Measurements from ENCODE around the gene CLEC6A. TPM values are rescaled to one million over a fixed set of nuclear protein-coding genes. Genes with fewer than 3 reads are reported as not detected.

The CLEC6A gene
- total RNA-seq, 1 experiment from 2014 or later: not detected

DNA sequence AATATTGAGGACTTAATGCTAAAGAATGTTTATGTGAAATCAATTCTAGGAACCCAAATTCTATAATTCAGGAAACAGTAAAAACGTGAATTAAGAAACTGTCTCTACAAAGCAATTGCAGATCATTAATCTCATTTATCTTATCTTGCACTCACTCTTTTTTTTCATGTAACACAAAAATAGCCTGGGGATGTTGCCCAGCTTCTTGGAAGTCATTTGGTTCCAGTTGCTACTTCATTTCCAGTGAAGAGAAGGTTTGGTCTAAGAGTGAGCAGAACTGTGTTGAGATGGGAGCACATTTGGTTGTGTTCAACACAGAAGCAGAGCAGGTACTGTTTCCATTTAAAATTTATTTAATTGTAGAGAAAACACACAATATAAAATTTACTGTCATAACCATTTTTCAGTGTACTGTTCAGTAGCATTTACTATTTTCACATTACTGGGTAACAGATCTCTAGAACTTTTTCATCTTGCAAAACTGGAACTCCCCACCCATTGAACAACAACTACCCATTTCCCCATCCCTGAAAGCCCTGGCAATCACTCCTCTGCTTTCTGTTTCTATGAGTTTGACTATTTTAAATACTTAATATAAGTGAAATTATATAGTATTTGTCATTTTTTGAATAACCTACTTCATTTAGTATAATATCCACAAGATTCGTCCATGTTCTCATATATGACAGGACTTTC is 9.7 kb downstream of the CLEC6A start:
- CTCF ChIA-PET: no interaction called here
- TF ChIP-seq, protein P1, sequence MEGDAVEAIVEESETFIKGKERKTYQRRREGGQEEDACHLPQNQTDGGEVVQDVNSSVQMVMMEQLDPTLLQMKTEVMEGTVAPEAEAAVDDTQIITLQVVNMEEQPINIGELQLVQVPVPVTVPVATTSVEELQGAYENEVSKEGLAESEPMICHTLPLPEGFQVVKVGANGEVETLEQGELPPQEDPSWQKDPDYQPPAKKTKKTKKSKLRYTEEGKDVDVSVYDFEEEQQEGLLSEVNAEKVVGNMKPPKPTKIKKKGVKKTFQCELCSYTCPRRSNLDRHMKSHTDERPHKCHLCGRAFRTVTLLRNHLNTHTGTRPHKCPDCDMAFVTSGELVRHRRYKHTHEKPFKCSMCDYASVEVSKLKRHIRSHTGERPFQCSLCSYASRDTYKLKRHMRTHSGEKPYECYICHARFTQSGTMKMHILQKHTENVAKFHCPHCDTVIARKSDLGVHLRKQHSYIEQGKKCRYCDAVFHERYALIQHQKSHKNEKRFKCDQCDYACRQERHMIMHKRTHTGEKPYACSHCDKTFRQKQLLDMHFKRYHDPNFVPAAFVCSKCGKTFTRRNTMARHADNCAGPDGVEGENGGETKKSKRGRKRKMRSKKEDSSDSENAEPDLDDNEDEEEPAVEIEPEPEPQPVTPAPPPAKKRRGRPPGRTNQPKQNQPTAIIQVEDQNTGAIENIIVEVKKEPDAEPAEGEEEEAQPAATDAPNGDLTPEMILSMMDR (IDR thresholded peaks at IDR 0.05 in 2 of 3, conservative IDR thresholded peaks at IDR 0.05 in 1 of 3; ENCODE audit: borderline replicate concordance in 1 of 3, insufficient read depth in 1 of 3, low read depth in 2 of 3, low read length in 2 of 3): no peak
- TF ChIP-seq, protein P2, sequence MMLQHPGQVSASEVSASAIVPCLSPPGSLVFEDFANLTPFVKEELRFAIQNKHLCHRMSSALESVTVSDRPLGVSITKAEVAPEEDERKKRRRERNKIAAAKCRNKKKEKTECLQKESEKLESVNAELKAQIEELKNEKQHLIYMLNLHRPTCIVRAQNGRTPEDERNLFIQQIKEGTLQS (IDR thresholded peaks at IDR 0.05): no peak
- TF ChIP-seq CEBPB (IDR thresholded peaks at IDR 0.05; ENCODE audit: low read depth) (no peak), SRF (IDR thresholded peaks at IDR 0.05; ENCODE audit: low read depth) (no peak), POLR2A (IDR thresholded peaks at IDR 0.05; ENCODE audit: borderline replicate concordance, extremely low read depth, insufficient read depth, insufficient read length) (no peak), POLR2AphosphoS5 (IDR thresholded peaks at IDR 0.05; ENCODE audit: low read depth, low read length) (no peak), ELF1 (IDR thresholded peaks at IDR 0.05; ENCODE audit: borderline replicate concordance, low read depth) (no peak), EZH2phosphoT487 (IDR thresholded peaks at IDR 0.05; ENCODE audit: borderline replicate concordance) (no peak), YY1 (IDR thresholded peaks at IDR 0.05; ENCODE audit: extremely low read depth, insufficient replicate concordance, low read depth, low read length) (no peak), FOSL1 (IDR thresholded peaks at IDR 0.05; ENCODE audit: low read depth) (no peak), EZH2 (IDR thresholded peaks at IDR 0.05) (no peak)
- TF ChIP-seq, protein P3, sequence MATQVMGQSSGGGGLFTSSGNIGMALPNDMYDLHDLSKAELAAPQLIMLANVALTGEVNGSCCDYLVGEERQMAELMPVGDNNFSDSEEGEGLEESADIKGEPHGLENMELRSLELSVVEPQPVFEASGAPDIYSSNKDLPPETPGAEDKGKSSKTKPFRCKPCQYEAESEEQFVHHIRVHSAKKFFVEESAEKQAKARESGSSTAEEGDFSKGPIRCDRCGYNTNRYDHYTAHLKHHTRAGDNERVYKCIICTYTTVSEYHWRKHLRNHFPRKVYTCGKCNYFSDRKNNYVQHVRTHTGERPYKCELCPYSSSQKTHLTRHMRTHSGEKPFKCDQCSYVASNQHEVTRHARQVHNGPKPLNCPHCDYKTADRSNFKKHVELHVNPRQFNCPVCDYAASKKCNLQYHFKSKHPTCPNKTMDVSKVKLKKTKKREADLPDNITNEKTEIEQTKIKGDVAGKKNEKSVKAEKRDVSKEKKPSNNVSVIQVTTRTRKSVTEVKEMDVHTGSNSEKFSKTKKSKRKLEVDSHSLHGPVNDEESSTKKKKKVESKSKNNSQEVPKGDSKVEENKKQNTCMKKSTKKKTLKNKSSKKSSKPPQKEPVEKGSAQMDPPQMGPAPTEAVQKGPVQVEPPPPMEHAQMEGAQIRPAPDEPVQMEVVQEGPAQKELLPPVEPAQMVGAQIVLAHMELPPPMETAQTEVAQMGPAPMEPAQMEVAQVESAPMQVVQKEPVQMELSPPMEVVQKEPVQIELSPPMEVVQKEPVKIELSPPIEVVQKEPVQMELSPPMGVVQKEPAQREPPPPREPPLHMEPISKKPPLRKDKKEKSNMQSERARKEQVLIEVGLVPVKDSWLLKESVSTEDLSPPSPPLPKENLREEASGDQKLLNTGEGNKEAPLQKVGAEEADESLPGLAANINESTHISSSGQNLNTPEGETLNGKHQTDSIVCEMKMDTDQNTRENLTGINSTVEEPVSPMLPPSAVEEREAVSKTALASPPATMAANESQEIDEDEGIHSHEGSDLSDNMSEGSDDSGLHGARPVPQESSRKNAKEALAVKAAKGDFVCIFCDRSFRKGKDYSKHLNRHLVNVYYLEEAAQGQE (IDR thresholded peaks at IDR 0.05; ENCODE audit: low read depth): no peak
- TF ChIP-seq, protein P4, sequence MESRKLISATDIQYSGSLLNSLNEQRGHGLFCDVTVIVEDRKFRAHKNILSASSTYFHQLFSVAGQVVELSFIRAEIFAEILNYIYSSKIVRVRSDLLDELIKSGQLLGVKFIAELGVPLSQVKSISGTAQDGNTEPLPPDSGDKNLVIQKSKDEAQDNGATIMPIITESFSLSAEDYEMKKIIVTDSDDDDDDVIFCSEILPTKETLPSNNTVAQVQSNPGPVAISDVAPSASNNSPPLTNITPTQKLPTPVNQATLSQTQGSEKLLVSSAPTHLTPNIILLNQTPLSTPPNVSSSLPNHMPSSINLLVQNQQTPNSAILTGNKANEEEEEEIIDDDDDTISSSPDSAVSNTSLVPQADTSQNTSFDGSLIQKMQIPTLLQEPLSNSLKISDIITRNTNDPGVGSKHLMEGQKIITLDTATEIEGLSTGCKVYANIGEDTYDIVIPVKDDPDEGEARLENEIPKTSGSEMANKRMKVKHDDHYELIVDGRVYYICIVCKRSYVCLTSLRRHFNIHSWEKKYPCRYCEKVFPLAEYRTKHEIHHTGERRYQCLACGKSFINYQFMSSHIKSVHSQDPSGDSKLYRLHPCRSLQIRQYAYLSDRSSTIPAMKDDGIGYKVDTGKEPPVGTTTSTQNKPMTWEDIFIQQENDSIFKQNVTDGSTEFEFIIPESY (IDR thresholded peaks at IDR 0.05; ENCODE audit: extremely low read depth, insufficient replicate concordance, low read length): no peak
- TF ChIP-seq, protein P5, sequence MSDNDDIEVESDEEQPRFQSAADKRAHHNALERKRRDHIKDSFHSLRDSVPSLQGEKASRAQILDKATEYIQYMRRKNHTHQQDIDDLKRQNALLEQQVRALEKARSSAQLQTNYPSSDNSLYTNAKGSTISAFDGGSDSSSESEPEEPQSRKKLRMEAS (IDR thresholded peaks at IDR 0.05): no peak
- H3K9me3 ChIP-seq (ENCODE audit: control insufficient read depth in 1 of 2, insufficient read depth in 1 of 2, low read depth in 1 of 2, low read length in 2 of 2): no peaks in the 10 kb centered on the region
- ATAC-seq: no peak
- POLR2A ChIA-PET: no interaction called here
- intact Hi-C loops (cut with micrococcal nuclease): no loop called here
- no TSS peak for BruUV-seq (replicated peaks)
- no peaks in the 10 kb centered on the region for H3K79me2 ChIP-seq (ENCODE audit: insufficient read depth, low read length)
- H3K27ac ChIP-seq (ENCODE audit: low read depth, low read length): no peak overlapping the region
- no peaks in the 10 kb centered on the region for H4K20me1 ChIP-seq (ENCODE audit: insufficient read depth)
- no peak overlapping the region for H2AFZ ChIP-seq (ENCODE audit: low read depth, low read length, poor library complexity, severe bottlenecking)
- no peak overlapping the region for H3K4me2 ChIP-seq (ENCODE audit: low read length)
- H3K4me1 ChIP-seq (ENCODE audit: control insufficient read depth in 1 of 2, insufficient read depth in 2 of 2, low read length in 2 of 2): no peaks in the 10 kb centered on the region
- RAD21 ChIA-PET (ENCODE audit: low non-redundant PET in 1 of 2, low total read pairs in 2 of 2, uncharacterized antibody in 2 of 2, unreplicated experiment in 2 of 2): no interaction called here
- no peaks in the 10 kb centered on the region for H3K9me2 ChIP-seq (ENCODE audit: insufficient read depth)
- H3K36me3 ChIP-seq (ENCODE audit: control insufficient read depth in 1 of 2, insufficient read depth in 2 of 2, low read length in 2 of 2): no peaks in the 10 kb centered on the region
- no peak overlapping the region for H3K4me3 ChIP-seq (replicated peaks in 1 of 2; ENCODE audit: low read depth in 1 of 2, low read length in 2 of 2)
- no peak for DNase-seq (ENCODE audit: low read depth, low spot score)
- peaks cover 16% of the 10 kb centered on the region; the same call in 1 of the 2 replicates for H3K27me3 ChIP-seq (ENCODE audit: insufficient read depth, low read length)
- H3K9ac ChIP-seq (ENCODE audit: low read length): no peak overlapping the region

Data from HCT116 (cell line).